Calu3 (cell line): ENCODE data around the gene SERPINE2. TPM values are rescaled to one million over a fixed set of nuclear protein-coding genes. Genes with fewer than 3 reads are reported as not detected.

Experiments used
- BruUV-seq: library from RNA; stranded (reverse); fragments of 400-500 nt; replicated peaks from 2 replicates; lab custom pipeline; 2021; lab: Mats Ljungman, UMichigan
- CTCF ChIA-PET: fragments of 300-600 bp; sonication (Branson Sonifier 250); formaldehyde crosslinking; loops from one replicate; lab custom pipeline; 2022; ENCODE audit warnings: antibody characterized with exemption; lab: Charles Lee
- DNase-seq: peaks from one replicate; pipeline ENCODE4 v3.0.0; 2022
- H3K27ac Mint-ChIP-seq: one replicate; pipeline ENCODE4 v1.8.0; 2022; ENCODE audit warnings: mixed read lengths; ENCODE audit not compliant: unreplicated experiment
- H3K27me3 Mint-ChIP-seq: one replicate; pipeline ENCODE4 v1.8.0; 2022; ENCODE audit warnings: mixed read lengths; ENCODE audit not compliant: unreplicated experiment
- H3K36me3 Mint-ChIP-seq: one replicate; pipeline ENCODE4 v1.8.0; 2022; ENCODE audit warnings: mild to moderate bottlenecking, moderate library complexity, mixed read lengths; ENCODE audit not compliant: insufficient read depth, unreplicated experiment
- H3K4me1 Mint-ChIP-seq: one replicate; pipeline ENCODE4 v1.8.0; 2022; ENCODE audit warnings: mild to moderate bottlenecking, low read depth, mixed read lengths; ENCODE audit not compliant: unreplicated experiment
- H3K4me3 Mint-ChIP-seq: one replicate; pipeline ENCODE4 v1.8.0; 2022; ENCODE audit warnings: mild to moderate bottlenecking, low read depth, moderate library complexity, mixed read lengths; ENCODE audit not compliant: unreplicated experiment
- H3K9me3 Mint-ChIP-seq: one replicate; pipeline ENCODE4 v1.8.0; 2022; ENCODE audit warnings: low read depth, mixed read lengths; ENCODE audit not compliant: unreplicated experiment
- intact Hi-C: fragments of 100-400 bp; cut with micrococcal nuclease; formaldehyde crosslinking; loops from one replicate; pipeline ENCODE4 v1.10.0; 2022; ENCODE audit not compliant: unreplicated experiment
- total RNA-seq: library from RNA; stranded (reverse); gene quantifications from 2 replicates; pipeline ENCODE4 v1.2.3, GENCODE V29; 2022
- TF ChIP-seq, protein P1 (sequence below): fragments of 200-600 bp; IDR thresholded peaks from one replicate; pipeline ENCODE4 v1.8.0; 2022; ENCODE audit warnings: antibody characterized with exemption; ENCODE audit not compliant: unreplicated experiment

SERPINE2 gene
- total RNA-seq, 1 experiment from 2014 or later = 39.7 TPM

DNA sequence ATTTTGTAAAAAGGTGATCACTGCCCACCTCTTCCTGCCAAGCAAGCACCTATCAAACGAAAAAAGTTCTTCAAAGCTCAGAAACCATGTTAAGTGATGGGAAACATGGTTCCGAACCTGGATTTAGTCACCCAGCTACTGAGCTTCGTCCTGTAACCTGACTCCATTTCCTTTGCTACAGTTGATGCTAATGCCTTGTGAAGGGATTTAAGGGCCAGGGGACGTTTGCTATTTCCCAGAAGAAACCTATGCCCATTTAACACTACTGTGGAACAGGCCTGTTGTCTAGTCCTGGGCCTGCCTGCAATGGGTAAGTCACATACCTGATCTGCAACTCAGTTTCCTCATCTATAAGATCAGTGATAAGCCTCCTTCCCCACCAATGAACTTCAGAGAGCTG, 14.8 kb downstream of the SERPINE2 start:
- H3K9me3 Mint-ChIP-seq = no peaks in the 10 kb centered on the region
- BruUV-seq = no TSS peak
- peaks cover 8% of the 10 kb centered on the region for H3K4me1 Mint-ChIP-seq
- no peak overlapping the region for H3K4me3 Mint-ChIP-seq
- TF ChIP-seq, protein P1, sequence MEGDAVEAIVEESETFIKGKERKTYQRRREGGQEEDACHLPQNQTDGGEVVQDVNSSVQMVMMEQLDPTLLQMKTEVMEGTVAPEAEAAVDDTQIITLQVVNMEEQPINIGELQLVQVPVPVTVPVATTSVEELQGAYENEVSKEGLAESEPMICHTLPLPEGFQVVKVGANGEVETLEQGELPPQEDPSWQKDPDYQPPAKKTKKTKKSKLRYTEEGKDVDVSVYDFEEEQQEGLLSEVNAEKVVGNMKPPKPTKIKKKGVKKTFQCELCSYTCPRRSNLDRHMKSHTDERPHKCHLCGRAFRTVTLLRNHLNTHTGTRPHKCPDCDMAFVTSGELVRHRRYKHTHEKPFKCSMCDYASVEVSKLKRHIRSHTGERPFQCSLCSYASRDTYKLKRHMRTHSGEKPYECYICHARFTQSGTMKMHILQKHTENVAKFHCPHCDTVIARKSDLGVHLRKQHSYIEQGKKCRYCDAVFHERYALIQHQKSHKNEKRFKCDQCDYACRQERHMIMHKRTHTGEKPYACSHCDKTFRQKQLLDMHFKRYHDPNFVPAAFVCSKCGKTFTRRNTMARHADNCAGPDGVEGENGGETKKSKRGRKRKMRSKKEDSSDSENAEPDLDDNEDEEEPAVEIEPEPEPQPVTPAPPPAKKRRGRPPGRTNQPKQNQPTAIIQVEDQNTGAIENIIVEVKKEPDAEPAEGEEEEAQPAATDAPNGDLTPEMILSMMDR = no peak
- no peak for DNase-seq
- no peaks in the 10 kb centered on the region for H3K27me3 Mint-ChIP-seq
- CTCF ChIA-PET = interaction anchor here (0.6 kb wide), 1 partner anchor 282 kb away, joined by 4 read pairs; no protein-coding TSS in a partner anchor
- intact Hi-C loops = no loop called here
- no peak overlapping the region for H3K27ac Mint-ChIP-seq
- no peaks in the 10 kb centered on the region for H3K36me3 Mint-ChIP-seq

- Mint-ChIP-seq H3K36me3 (no peaks in the 10 kb centered on the region), H3K27me3 (no peaks in the 10 kb centered on the region), H3K4me3 (no peak overlapping the region), H3K4me1 (peaks cover 8% of the 10 kb centered on the region), H3K9me3 (no peaks in the 10 kb centered on the region), H3K27ac (no peak overlapping the region)
- no peak for DNase-seq
- intact Hi-C loops = no loop called here
- CTCF ChIA-PET = no interaction called here
- no TSS peak for BruUV-seq
- TF ChIP-seq, protein P1 = no peak
Observed at GRCh38 chr2:224023188-224023587, 15.9 kb downstream of the SERPINE2 start.

- H3K27ac Mint-ChIP-seq = no peak overlapping the region
- no TSS peak for BruUV-seq
- no peaks in the 10 kb centered on the region for H3K36me3 Mint-ChIP-seq
- no peaks in the 10 kb centered on the region for H3K27me3 Mint-ChIP-seq
- H3K4me3 Mint-ChIP-seq = no peak overlapping the region
- DNase-seq = no peak
- H3K4me1 Mint-ChIP-seq = peaks cover 8% of the 10 kb centered on the region
- H3K9me3 Mint-ChIP-seq = no peaks in the 10 kb centered on the region
- TF ChIP-seq, protein P1 = no peak
- CTCF ChIA-PET = no interaction called here
- intact Hi-C loops = no loop called here
Observed at GRCh38 chr2:224022486-224022885, 16.6 kb downstream of the SERPINE2 start.

GRCh38 chr2:224020523-224020922, 18.6 kb downstream of the SERPINE2 start:
- CTCF ChIA-PET = no interaction called here
- no peaks in the 10 kb centered on the region for H3K27me3 Mint-ChIP-seq
- H3K4me1 Mint-ChIP-seq = peaks cover 16% of the 10 kb centered on the region
- BruUV-seq = no TSS peak
- no peak overlapping the region for H3K4me3 Mint-ChIP-seq
- no peak for DNase-seq
- no peak overlapping the region for H3K27ac Mint-ChIP-seq
- TF ChIP-seq, protein P1 = no peak
- intact Hi-C loops = no loop called here
- no peaks in the 10 kb centered on the region for H3K36me3 Mint-ChIP-seq
- H3K9me3 Mint-ChIP-seq = no peaks in the 10 kb centered on the region
